Measurements from ENCODE around the gene SUSD4. TPM values are rescaled to one million over a fixed set of nuclear protein-coding genes. Genes with fewer than 3 reads are reported as not detected.

The SUSD4 gene
- total and polyA plus RNA-seq, 2 of the 4 experiments (the other 2 are of a cell fraction) = 1.8 to 2.7 TPM

GRCh38 chr1:223349241-223349640 is 14.7 kb downstream of the SUSD4 start:
- H3K79me1 ChIP-seq (ENCODE audit: low read depth in 1 of 2, low read length in 2 of 2) = no peaks in the 10 kb centered on the region
- H3K56ac ChIP-seq (ENCODE audit: extremely low read depth, insufficient read depth, low read length) = no peak overlapping the region
- H4K5ac ChIP-seq (ENCODE audit: low read depth, low read length) = no peak overlapping the region
- dilution Hi-C loops (cut with HindIII; ENCODE audit: low sequenced_read_pairs, unreplicated experiment) = no loop called here
- no peak overlapping the region for H3K23ac ChIP-seq (ENCODE audit: low read depth, low read length)
- no peaks in the 10 kb centered on the region for H4K20me1 ChIP-seq (ENCODE audit: insufficient read depth, low read length)
- no peak overlapping the region for H2BK5ac ChIP-seq (ENCODE audit: low read depth, low read length, poor library complexity, severe bottlenecking)
- no peak overlapping the region for H3K4me3 ChIP-seq (ENCODE audit: insufficient read depth, low read depth, low read length)
- H2AK5ac ChIP-seq (ENCODE audit: low read depth, low read length) = no peak overlapping the region
- H3K27me3 ChIP-seq (ENCODE audit: control insufficient read depth, insufficient read depth, low read length) = peaks cover 41% of the 10 kb centered on the region
- no peak overlapping the region for H3K9ac ChIP-seq (ENCODE audit: low read depth, low read length)
- no peak overlapping the region for H3K14ac ChIP-seq (replicated peaks; ENCODE audit: low read depth, low read length)
- H4K91ac ChIP-seq (ENCODE audit: insufficient read depth, low read depth, low read length) = no peak overlapping the region
- CTCF ChIA-PET = interaction anchor here (0.7 kb wide), 1 partner anchor 15 kb away, joined by 6 read pairs; the partner anchor contains the start of gene SUSD4
- intact Hi-C loops (cut with micrococcal nuclease) = no loop called here
- no peak overlapping the region for H3K4ac ChIP-seq (ENCODE audit: low read depth, low read length)
- H3K9me3 ChIP-seq (ENCODE audit: control insufficient read depth, insufficient read depth, low read length) = no peaks in the 10 kb centered on the region
- no peaks in the 10 kb centered on the region for H3K36me3 ChIP-seq (ENCODE audit: control insufficient read depth, insufficient read depth, low read length)
- POLR2A ChIA-PET (ENCODE audit: unreplicated experiment) = no interaction called here
- no peak for DNase-seq
- 100% methylated on average over 1 of the region's 3 CpGs; no CpG with 5 or more reads in 1 of the 2 experiments for whole genome bisulfite sequencing, 2 experiments (ENCODE audit: extremely low coverage in 2 of 2, insufficient read length in 1 of 2)
- H2BK20ac ChIP-seq (ENCODE audit: low read depth, low read length) = no peak overlapping the region
- in situ Hi-C loops (cut with MboI; ENCODE audit: low sequenced_read_pairs) = no loop called here
- H3K9me1 ChIP-seq (ENCODE audit: insufficient read depth, low read length) = no peaks in the 10 kb centered on the region
- no peak overlapping the region for H2BK15ac ChIP-seq (ENCODE audit: low read depth, low read length)
- H2AK9ac ChIP-seq (replicated peaks; ENCODE audit: low read depth, low read length, poor library complexity) = no peak overlapping the region
- BruUV-seq (replicated peaks) = no TSS peak
- H2BK120ac ChIP-seq (ENCODE audit: low read depth, low read length) = no peak overlapping the region
- H2AFZ ChIP-seq (replicated peaks; ENCODE audit: low read length, poor library complexity) = no peak overlapping the region
- H3K4me1 ChIP-seq (ENCODE audit: control insufficient read depth, insufficient read depth, low read length) = no peaks in the 10 kb centered on the region
- no peak overlapping the region for H4K8ac ChIP-seq (ENCODE audit: low read depth in 2 of 2, low read length in 2 of 2)
- TF ChIP-seq FOS (IDR thresholded peaks at IDR 0.05; ENCODE audit: low read depth, low read length) (no peak), POLR2A (IDR thresholded peaks at IDR 0.05; ENCODE audit: low read depth, low read length) (no peak), RFX5 (IDR thresholded peaks at IDR 0.05; ENCODE audit: low read depth, low read length) (no peak), RCOR1 (IDR thresholded peaks at IDR 0.05; ENCODE audit: insufficient replicate concordance, low read length) (no peak), NFE2L2 (IDR thresholded peaks at IDR 0.05; ENCODE audit: low read depth, low read length) (no peak), SMC3 (IDR thresholded peaks at IDR 0.05; ENCODE audit: low read depth, low read length) (no peak), MXI1 (IDR thresholded peaks at IDR 0.05; ENCODE audit: borderline replicate concordance, low read depth, low read length) (no peak), CEBPB (IDR thresholded peaks at IDR 0.05; ENCODE audit: low read depth, low read length) (no peak), RAD21 (IDR thresholded peaks at IDR 0.05; ENCODE audit: low read length) (no peak), MAZ (IDR thresholded peaks at IDR 0.05; ENCODE audit: borderline replicate concordance, low read depth, low read length) (no peak), BHLHE40 (IDR thresholded peaks at IDR 0.05; ENCODE audit: low read depth, low read length) (no peak), USF2 (IDR thresholded peaks at IDR 0.05; ENCODE audit: low read depth, low read length) (no peak), CHD1 (IDR thresholded peaks at IDR 0.05; ENCODE audit: low read depth, low read length) (no peak), MAFK (IDR thresholded peaks at IDR 0.05; ENCODE audit: low read depth, low read length) (no peak), ELK1 (IDR thresholded peaks at IDR 0.05; ENCODE audit: borderline replicate concordance, low read depth, low read length) (no peak)
- H3K18ac ChIP-seq (ENCODE audit: low read depth, low read length) = no peak overlapping the region
- no peak overlapping the region for H3K4me2 ChIP-seq (ENCODE audit: low read depth, low read length)
- ATAC-seq (ENCODE audit: low read depth) = no peak
- no peak overlapping the region for H3K27ac ChIP-seq (ENCODE audit: insufficient read depth, low read length)
